ENCODE measurements around the gene OR56B1.

The OR56B1 gene

GRCh38 chr11:5736396-5736795 lies at the start of gene OR56B1:
TSS of gene OR56B1 (plus strand) at chr11:5736448. CDS start at chr11:5736517, 69 bp downstream.
- TF ChIP-seq GATA3 (IDR thresholded peaks at IDR 0.05; ENCODE audit: low read depth, low read length) (no peak), GATA2 (IDR thresholded peaks at IDR 0.05; ENCODE audit: low read depth, low read length) (no peak)

- no peak for TF ChIP-seq GATA2 (IDR thresholded peaks at IDR 0.05; ENCODE audit: low read depth, low read length)
- no peak for TF ChIP-seq GATA3 (IDR thresholded peaks at IDR 0.05; ENCODE audit: low read depth, low read length)
Measured at GRCh38 chr11:5688482-5688881, 47.8 kb upstream of the OR56B1 start.

- no peak for TF ChIP-seq GATA3 (IDR thresholded peaks at IDR 0.05; ENCODE audit: low read depth, low read length)
- TF ChIP-seq GATA2 (IDR thresholded peaks at IDR 0.05; ENCODE audit: low read depth, low read length): no peak
Measured at GRCh38 chr11:5689551-5689983, 46.7 kb upstream of the OR56B1 start, which contains the start of gene TRIM22. TSS of gene TRIM22 (plus strand) at chr11:5689790. CDS start at chr11:5696233, 6,443 bp downstream.

- TF ChIP-seq GATA3 (IDR thresholded peaks at IDR 0.05; ENCODE audit: low read depth, low read length): no peak
- TF ChIP-seq GATA2 (IDR thresholded peaks at IDR 0.05; ENCODE audit: low read depth, low read length): no peak
Measured at GRCh38 chr11:5690216-5690615, 46.0 kb upstream of the OR56B1 start.

GRCh38 chr11:5690736-5691135 lies 45.5 kb upstream of the OR56B1 start:
- no peak for TF ChIP-seq GATA3 (IDR thresholded peaks at IDR 0.05; ENCODE audit: low read depth, low read length)
- TF ChIP-seq GATA2 (IDR thresholded peaks at IDR 0.05; ENCODE audit: low read depth, low read length): no peak

- TF ChIP-seq GATA3 (IDR thresholded peaks at IDR 0.05; ENCODE audit: low read depth, low read length) (no peak), GATA2 (IDR thresholded peaks at IDR 0.05; ENCODE audit: low read depth, low read length) (no peak)
Measured at GRCh38 chr11:5691964-5692361, 44.3 kb upstream of the OR56B1 start.

- no peak for TF ChIP-seq GATA2 (IDR thresholded peaks at IDR 0.05; ENCODE audit: low read depth, low read length)
- TF ChIP-seq GATA3 (IDR thresholded peaks at IDR 0.05; ENCODE audit: low read depth, low read length): no peak
Measured at GRCh38 chr11:5694642-5695041, 41.6 kb upstream of the OR56B1 start.

- TF ChIP-seq GATA2 (IDR thresholded peaks at IDR 0.05; ENCODE audit: low read depth, low read length) (no peak), GATA3 (IDR thresholded peaks at IDR 0.05; ENCODE audit: low read depth, low read length) (no peak)
Measured at GRCh38 chr11:5695580-5695979, 40.7 kb upstream of the OR56B1 start.

- TF ChIP-seq GATA3 (IDR thresholded peaks at IDR 0.05; ENCODE audit: low read depth, low read length) (no peak), GATA2 (IDR thresholded peaks at IDR 0.05; ENCODE audit: low read depth, low read length) (no peak)
Measured at GRCh38 chr11:5696210-5696609, 40.0 kb upstream of the OR56B1 start.

- TF ChIP-seq GATA2 (IDR thresholded peaks at IDR 0.05; ENCODE audit: low read depth, low read length): no peak
- TF ChIP-seq GATA3 (IDR thresholded peaks at IDR 0.05; ENCODE audit: low read depth, low read length): no peak
Measured at GRCh38 chr11:5698281-5698680, 38.0 kb upstream of the OR56B1 start.

GRCh38 chr11:5700421-5701054 lies 35.7 kb upstream of the OR56B1 start:
- no peak for TF ChIP-seq GATA2 (IDR thresholded peaks at IDR 0.05; ENCODE audit: low read depth, low read length)
- TF ChIP-seq GATA3 (IDR thresholded peaks at IDR 0.05; ENCODE audit: low read depth, low read length): no peak

GRCh38 chr11:5701055-5701577 lies 35.1 kb upstream of the OR56B1 start:
- TF ChIP-seq GATA3 (IDR thresholded peaks at IDR 0.05; ENCODE audit: low read depth, low read length) (no peak), GATA2 (IDR thresholded peaks at IDR 0.05; ENCODE audit: low read depth, low read length) (no peak)

GRCh38 chr11:5703741-5704536 lies 32.3 kb upstream of the OR56B1 start:
- TF ChIP-seq GATA2 (IDR thresholded peaks at IDR 0.05; ENCODE audit: low read depth, low read length): no peak
- TF ChIP-seq GATA3 (IDR thresholded peaks at IDR 0.05; ENCODE audit: low read depth, low read length): no peak

GRCh38 chr11:5705688-5706087 lies 30.6 kb upstream of the OR56B1 start:
- no peak for TF ChIP-seq GATA2 (IDR thresholded peaks at IDR 0.05; ENCODE audit: low read depth, low read length)

GRCh38 chr11:5712507-5712906 lies 23.7 kb upstream of the OR56B1 start:
- TF ChIP-seq GATA3 (IDR thresholded peaks at IDR 0.05; ENCODE audit: low read depth, low read length) (no peak), GATA2 (IDR thresholded peaks at IDR 0.05; ENCODE audit: low read depth, low read length) (no peak)
